GM21381 (cell line): ENCODE results near the gene ALAS1.

ENCODE experiments used
- ATAC-seq: cut with Tn5 transposase; IDR thresholded peaks from one replicate; pipeline ENCODE4 v1.9.1; 2021; ENCODE audit warnings: mild to moderate bottlenecking, moderate library complexity; ENCODE audit not compliant: unreplicated experiment

ALAS1 gene

GRCh38 chr3:52198643-52199608 lies 966 bp downstream of the ALAS1 start:
- ATAC-seq, result no peak

GRCh38 chr3:52200981-52201679 lies 3.2 kb downstream of the ALAS1 start:
- no peak for ATAC-seq

- ATAC-seq, result no peak
These were observed 4.6 kb downstream of the ALAS1 start for GRCh38 chr3:52202384-52203077.

- no peak for ATAC-seq
These were observed 5.7 kb downstream of the ALAS1 start for GRCh38 chr3:52203701-52204100.

GRCh38 chr3:52204337-52205073 lies 6.5 kb downstream of the ALAS1 start:
- ATAC-seq, result no peak

GRCh38 chr3:52205727-52206372 lies 7.9 kb downstream of the ALAS1 start:
- ATAC-seq, result no peak

- no peak for ATAC-seq
These were observed 10.6 kb downstream of the ALAS1 start for GRCh38 chr3:52208556-52208955.

GRCh38 chr3:52210037-52210436 lies 12.1 kb downstream of the ALAS1 start:
- ATAC-seq, result no peak

GRCh38 chr3:52210550-52211046 lies 12.6 kb downstream of the ALAS1 start:
- ATAC-seq, result no peak

- no peak for ATAC-seq
These were observed 13.4 kb downstream of the ALAS1 start for GRCh38 chr3:52211268-52211891.

GRCh38 chr3:52213005-52213404 lies 15.0 kb downstream of the ALAS1 start:
- no peak for ATAC-seq

GRCh38 chr3:52213901-52214300 lies 15.9 kb downstream of the ALAS1 start:
- ATAC-seq, result no peak

- no peak for ATAC-seq
These were observed 17.4 kb downstream of the ALAS1 start for GRCh38 chr3:52215351-52215750.

GRCh38 chr3:52216585-52217408 lies 18.8 kb downstream of the ALAS1 start:
- ATAC-seq, result no peak

- no peak for ATAC-seq
These were observed 19.4 kb downstream of the ALAS1 start for GRCh38 chr3:52217409-52217805.

- no peak for ATAC-seq
These were observed 20.1 kb downstream of the ALAS1 start for GRCh38 chr3:52218026-52218425.

- ATAC-seq, result no peak
These were observed 20.5 kb downstream of the ALAS1 start for GRCh38 chr3:52218454-52218853.

- no peak for ATAC-seq
These were observed 21.1 kb downstream of the ALAS1 start for GRCh38 chr3:52218937-52219650.
